Lung microvascular endothelial cell (primary cell): ENCODE data around the gene BRINP3. TPM values are rescaled to one million over a fixed set of nuclear protein-coding genes. Genes with fewer than 3 reads are reported as not detected.
"Not testable (repeated sequence)": the region's sequence is repeated elsewhere in the genome, so short reads cannot be mapped to it uniquely, and the experiment has no call there.

Source experiments
- DNase-seq, 2 donors: peaks; one replicate each; pipeline versions ENCODE4 v3.0.0 to v3.0.0-alpha.2; 2010; ENCODE audit warnings: low read depth in 2 of 2
- total RNA-seq: library from RNA; depleted of rRNA; stranded (reverse); fragments of >200 nt; gene quantifications from 2 replicates; pipeline ENCODE4 v1.2.1, GENCODE V29; 2014

BRINP3 gene
- total RNA-seq, result not detected in 2 replicates

- DNase-seq, result no peak
These were observed at the start of gene BRINP3 for GRCh38 chr1:190477762-190478148. TSS of gene BRINP3 (minus strand) at chr1:190477864.

DNA sequence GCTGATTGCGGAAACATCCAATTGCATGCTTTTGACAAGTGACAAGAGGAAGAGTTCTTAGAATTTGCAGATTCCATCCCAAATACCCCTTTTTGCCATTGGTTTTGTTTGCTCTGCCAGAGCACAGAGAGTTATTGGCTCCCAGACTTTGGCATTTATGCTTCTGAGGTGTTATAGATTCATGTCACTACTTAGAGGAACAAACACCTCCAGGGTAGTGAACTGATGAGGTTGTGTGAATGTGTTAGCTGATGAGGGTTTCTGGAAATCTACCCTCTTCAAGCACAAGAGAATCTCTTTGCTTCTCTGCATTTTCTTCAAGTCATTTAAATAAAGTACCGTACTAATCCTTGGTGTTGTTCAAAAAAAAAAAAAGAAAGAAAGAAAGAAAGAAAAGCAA is 33.9 kb upstream of the BRINP3 start:
- DNase-seq, result no peak

- no peak for DNase-seq
These were observed 29.7 kb upstream of the BRINP3 start for GRCh38 chr1:190507357-190507756.

- not testable (repeated sequence) for DNase-seq
These were observed 26.9 kb upstream of the BRINP3 start for GRCh38 chr1:190504539-190504938.

GRCh38 chr1:190497565-190497964 is 19.9 kb upstream of the BRINP3 start:
- DNase-seq, result no peak

GRCh38 chr1:190494451-190494850 is 16.8 kb upstream of the BRINP3 start:
- no peak for DNase-seq

- DNase-seq, result no peak
These were observed 13.7 kb upstream of the BRINP3 start for GRCh38 chr1:190491404-190491803.

DNA sequence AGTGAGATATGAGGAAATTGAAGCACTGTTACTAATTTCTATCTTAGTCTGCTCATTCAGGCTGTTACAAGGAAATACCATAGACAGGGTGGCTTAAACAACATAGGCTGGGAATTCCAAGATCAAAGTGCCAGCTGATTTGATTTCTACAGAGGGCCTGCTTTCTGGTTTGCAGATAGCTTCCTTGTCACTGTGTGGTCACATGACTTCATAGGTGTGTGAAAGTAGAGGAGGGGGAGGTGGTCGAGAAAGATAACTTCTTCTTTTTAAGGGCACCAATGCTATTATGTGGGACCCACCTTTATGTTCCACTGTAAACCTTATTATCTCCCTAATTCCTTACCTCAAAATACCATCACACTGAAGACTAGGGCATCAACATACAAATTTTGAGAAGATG is 6.4 kb upstream of the BRINP3 start:
- no peak for DNase-seq

DNA sequence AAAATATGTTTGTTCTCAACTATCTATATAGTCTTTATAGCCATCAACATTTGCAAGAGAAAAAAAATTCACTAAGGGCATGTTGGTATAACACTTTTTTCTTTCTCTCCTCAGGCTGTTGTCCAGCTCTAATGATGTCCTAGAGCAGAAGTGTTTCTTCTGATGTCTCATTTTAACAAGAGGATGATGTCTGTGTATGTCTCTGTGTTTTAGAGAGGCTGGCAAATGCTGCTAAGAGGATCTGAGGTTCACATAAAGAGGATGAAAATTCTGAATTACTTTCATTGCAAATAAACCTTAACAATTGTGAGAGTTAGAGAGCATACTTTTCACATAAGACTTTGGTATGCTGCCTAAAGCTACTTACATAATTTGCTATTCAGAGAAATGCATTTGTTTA is 2.6 kb upstream of the BRINP3 start:
- no peak for DNase-seq

DNA sequence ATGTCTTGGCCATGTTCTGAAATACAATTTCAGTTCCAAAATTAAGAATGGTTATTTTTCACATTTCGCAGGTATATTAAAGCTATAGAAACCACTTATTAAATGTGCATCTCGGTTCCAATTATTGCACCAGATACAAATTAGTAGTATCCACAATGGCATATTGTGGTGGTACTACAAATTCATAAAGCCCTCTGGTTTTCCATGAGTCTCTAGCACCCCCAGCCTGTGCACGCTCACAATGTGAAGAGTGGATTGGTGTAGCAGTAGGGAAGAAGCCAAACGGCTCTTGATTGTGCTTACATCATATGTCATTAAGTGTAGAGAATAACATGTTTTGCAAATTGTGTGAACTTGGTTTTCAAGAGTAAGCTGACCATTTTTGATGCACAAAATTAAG is 1.9 kb upstream of the BRINP3 start:
- no peak for DNase-seq

DNA sequence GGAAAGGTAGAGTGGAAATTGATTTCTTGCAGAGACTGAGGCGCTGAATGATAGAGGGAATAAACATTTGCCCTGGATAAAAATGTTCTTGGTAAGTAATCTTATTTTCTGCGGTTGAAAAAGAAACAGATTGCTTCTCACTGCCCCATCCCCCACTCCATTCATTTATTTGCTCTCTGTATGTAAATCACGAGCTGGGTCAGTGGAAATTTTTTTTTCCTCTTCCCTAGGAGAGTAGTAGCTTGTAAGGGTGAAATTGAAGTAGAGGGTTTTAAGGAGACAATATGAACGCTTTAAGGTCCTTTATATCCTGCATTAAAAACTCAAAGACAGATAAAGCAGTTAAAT is 1.4 kb upstream of the BRINP3 start:
- DNase-seq, result no peak

DNA sequence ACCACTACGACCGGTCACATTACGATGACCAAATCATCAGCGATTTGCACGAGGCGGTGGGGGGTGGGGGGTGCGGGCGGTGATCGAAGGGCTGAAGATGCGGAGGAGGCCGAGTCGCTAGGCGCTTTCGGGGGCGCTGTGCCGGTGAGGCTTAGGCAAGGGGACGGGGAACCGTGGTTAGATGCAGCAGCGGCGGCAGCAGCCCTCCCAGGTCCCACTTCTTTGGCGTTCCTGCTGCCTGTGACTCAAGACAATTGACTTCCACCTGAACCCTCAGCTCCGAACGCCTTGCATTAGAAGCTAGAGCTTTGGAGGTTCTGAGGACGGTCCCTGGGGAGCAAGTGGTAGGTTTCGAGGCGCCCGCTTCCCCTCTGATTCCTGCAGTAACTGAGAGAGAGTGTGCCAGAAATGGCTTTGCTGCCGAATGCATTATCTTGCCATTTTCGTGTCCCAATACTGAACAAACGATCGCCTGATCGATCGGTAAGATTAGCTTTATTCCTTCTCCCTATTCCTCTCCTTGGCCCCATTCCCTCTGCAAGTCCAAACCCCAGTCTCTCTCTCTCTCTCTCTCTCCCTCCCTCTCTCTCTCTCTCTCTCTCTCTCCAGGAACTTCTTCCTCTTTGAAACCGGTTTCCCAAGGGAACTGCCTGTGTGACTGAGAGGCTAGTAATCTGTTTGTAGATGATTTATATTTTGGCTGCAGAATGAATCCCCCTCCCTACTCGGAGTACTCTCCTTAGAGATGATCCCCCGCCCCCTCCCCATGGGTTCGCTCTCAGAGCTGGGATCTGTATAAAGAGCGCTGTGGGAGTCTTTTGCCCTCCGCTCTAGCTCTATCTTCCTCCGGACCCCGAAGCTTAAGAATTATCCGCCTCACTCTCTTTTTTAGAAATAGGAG is 735 bp upstream of the BRINP3 start:
- peak in 1 of 2 donors; percentile 4 for DNase-seq

GRCh38 chr1:190476806-190477205 is 858 bp downstream of the BRINP3 start:
- DNase-seq, result no peak

DNA sequence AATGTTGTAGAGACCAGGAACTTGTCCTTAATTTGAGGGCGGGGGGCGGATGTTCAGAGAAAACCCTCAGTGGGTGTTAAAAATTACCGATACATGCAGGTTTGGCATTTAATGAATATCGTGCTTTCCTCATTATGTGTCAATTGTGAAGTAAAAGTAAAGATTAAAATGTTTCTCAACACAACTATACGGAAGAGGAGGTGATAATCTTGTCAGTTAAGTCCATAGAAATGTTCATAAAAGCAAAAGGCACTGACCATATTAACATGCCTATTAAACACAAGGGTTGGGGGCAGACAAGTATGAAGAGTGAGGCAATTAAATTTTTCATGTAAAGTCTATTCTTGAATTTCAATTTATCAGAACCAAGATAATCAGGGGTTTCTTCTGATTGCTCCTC is 1.3 kb downstream of the BRINP3 start:
- DNase-seq, result no peak

GRCh38 chr1:190475421-190476141 is 2.1 kb downstream of the BRINP3 start:
- no peak for DNase-seq

DNA sequence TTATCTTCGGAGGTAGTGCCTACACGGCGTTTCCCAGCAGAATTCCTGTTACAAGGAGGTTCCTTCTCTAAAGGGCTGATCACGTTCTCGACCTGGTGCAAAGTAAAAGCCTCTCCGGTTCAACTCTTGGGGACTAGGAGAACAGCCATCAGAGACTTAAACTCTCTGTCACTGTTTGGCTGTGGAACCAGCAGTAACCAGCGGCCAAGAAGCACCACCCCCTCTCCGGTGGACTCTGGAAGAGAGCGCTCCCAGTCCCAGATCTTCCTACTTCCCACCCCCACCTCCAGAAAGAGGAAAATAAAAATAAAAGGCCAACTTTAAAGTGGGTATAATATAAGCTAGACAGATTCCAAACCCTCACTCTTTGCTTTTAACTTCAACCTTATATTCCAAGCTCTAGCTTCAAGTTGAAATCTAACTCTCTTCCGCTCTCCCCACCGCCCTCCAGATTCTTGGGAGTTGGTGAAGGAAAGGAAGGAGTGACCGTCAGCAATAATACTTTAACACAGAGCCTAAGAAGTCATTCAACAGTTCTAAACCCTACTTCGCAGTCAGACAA is 2.9 kb downstream of the BRINP3 start:
- DNase-seq, result no peak

GRCh38 chr1:190474010-190474409 is 3.7 kb downstream of the BRINP3 start:
- DNase-seq, result no peak

- no peak for DNase-seq
These were observed 5.2 kb downstream of the BRINP3 start for GRCh38 chr1:190472494-190472893.

DNA sequence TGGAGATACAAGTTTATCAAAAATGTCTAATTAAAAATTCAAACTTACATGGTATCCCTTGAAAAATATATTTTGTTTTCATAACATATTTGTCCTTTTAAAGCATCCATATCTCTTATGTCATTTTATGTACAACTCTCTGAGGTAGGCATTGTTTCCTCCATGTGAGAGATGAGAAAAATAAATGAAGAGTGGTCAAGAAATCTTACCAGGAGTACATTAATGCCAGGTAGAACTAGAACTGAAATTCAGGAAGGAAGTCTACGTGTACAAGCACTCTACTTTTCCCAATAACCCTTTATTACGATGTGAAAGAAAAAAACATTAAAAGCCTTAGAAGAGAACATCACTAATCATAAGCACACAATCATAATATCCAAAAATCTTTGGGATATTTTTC is 5.6 kb downstream of the BRINP3 start:
- DNase-seq, result no peak

GRCh38 chr1:190464690-190465089 is 13.0 kb downstream of the BRINP3 start:
- DNase-seq, result no peak

DNA sequence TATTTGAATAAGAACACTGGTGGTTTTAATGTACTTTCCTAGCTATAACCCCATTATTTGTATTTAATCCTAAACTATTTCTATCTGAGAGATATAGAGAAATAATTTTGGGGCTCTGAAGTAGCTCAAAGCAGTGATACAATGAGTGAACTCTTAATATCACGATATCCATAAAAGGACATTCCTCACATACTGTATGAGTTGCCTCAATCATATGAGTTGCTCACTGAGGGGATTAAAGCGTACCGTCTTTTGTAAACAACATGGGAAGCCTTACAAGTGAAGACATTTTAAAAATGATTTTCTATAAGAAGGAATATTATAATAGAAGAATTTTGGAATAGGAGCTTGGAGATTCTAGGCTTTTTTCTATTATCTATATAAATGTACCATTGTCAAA is 21.5 kb downstream of the BRINP3 start:
- no peak for DNase-seq

- DNase-seq, result no peak
These were observed 22.0 kb downstream of the BRINP3 start for GRCh38 chr1:190455631-190456030.

DNA sequence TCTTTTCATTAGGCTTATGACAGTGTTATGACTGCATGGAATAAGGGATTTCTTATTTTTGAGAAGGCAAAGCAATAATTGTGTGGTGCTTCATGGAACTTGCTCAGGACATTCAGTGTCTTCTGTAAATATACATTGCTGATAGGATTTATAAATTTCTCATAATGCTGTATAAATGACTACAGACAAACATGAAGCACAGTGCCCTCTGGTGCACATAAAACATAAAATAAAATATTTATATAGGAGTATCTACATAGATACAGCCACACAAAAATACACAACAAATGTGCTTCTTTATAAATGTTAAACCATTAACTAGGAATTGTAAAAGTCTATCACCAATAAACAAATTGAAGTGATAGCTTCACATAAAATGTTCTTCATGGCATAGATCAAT is 24.1 kb downstream of the BRINP3 start:
- DNase-seq, result peak in 1 of 2 donors; percentile 3
